Activated CD8-positive, alpha-beta memory T cell treated with anti-CD3 and anti-CD28 coated beads for 48 hours (primary cell): ENCODE data around the gene ABCB10.
"Not testable (repeated sequence)": the region's sequence is repeated elsewhere in the genome, so short reads cannot be mapped to it uniquely, and the experiment has no call there.

ENCODE experiments used
- DNase-seq, 3 experiments: peaks; one replicate each; pipeline ENCODE4 v3.0.0-alpha.2; 2020; ENCODE audit warnings: low read depth in 2 of 3, low spot score in 2 of 3

Gene ABCB10

DNA sequence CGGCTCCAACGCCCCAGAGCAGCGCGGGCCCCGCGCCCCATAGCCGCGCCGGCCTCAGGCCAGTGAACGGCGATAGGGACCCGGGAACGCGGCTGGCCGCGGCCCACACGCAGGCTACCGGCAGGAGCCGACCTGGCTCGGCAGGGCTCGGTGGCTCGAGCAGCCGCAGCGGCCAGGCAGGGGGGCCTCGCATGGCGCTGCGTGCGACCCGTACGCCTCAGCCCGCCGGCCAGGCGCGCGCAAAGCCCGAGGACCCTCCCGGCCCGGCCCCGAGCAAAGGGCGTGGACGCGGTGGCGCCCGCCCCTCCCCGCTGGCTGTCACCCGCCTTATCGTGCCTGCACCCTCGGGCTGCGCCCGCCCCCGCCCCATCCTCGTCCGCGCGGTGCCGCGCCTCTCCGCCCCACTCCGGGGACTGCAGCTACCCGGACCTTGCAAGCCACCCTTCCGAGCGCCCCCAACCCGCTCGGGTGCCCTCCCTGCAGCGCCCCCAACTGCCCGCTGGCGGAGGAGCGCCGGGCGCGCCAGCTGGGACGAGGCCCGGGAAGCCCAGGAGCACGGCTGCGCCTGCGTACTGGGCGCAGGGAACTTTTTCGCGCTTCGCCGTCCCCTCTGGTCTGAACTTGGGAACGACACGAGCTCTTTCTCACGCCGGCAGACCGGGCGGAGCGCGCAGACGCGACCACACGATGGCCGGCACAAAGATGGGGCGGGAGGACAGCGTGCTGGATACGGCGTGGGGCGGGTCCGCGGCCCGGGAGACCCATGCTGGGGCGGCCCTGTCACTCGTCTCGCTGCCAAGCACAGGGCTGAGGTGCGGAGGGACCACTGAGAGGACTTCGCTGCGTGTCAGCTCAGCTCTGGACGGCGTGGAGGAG is at the start of gene ABCB10:
Gene ABCB10 (minus strand): TSS at position 248 of the 876 bp plus-strand sequence. CDS start 55 bp downstream, at position 193.
- DNase-seq = peak; percentile 75 to 88 (median 86)

DNA sequence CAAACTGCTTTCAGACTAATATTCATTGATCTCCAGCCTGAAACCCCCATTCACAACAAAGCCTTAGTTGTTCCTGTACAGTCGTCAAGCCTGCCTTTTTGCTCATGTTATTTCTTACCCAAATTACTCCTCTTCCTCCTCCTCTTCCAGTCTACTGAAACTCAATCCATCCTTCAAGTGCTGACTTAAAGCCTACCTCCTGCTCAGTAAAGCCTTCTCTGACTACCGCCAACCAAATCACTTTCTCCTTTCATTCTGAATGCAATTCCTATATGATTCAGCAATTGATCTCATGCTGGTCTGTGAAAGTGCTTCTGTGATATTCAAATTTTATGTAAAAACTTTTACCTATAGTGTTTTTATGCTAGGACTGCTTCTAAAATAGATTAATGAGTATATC is 48.9 kb upstream of the ABCB10 start:
- no peak for DNase-seq

DNA sequence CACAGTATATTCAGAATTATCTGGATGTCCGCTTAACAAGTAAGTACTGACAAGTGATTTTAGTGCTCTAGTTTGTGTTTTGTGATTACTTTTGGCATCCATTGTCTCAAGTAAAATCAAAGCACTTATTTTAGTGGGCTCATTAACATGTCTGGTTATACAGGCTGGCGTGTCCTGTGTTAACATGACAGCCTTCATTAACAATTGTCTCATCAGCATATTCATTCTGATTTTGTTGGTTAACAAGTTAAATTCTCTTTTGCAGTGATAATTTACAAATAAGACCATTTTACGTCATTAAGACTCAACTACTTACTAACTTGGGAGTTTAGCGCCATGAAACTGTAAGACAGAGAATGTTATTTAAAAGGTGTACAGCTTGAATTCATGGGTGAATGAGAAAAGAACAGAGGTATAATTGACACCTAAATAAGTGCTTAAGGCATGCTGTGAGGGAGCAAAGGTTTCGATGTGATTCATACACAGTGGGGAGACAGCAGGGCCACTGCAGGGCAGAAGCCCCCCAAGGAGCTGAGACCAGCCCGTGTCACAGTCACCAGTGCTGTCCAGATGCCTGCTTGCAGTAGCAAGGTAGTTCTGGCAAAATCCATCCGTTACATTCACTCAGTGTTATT is 45.0 kb upstream of the ABCB10 start:
- DNase-seq = no peak

DNA sequence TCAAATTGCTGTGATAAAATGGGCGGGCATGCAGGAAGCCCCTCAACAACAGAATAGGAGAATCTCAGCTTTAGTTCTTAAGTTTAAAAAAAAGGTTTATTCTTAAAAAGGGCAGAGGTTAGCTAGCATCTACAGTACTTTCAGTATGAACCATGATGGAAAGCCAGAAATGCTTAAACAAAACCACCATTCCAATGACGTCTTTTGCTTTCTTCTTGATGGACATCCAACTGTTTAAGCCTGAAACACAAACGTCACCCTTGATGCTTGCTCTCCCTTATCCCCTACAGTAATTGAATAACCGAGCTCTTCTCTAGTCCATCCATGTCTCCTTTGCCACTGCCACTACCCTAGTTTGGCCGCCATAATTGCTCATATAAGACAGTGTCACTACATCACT is 41.7 kb upstream of the ABCB10 start:
- DNase-seq = no peak

DNA sequence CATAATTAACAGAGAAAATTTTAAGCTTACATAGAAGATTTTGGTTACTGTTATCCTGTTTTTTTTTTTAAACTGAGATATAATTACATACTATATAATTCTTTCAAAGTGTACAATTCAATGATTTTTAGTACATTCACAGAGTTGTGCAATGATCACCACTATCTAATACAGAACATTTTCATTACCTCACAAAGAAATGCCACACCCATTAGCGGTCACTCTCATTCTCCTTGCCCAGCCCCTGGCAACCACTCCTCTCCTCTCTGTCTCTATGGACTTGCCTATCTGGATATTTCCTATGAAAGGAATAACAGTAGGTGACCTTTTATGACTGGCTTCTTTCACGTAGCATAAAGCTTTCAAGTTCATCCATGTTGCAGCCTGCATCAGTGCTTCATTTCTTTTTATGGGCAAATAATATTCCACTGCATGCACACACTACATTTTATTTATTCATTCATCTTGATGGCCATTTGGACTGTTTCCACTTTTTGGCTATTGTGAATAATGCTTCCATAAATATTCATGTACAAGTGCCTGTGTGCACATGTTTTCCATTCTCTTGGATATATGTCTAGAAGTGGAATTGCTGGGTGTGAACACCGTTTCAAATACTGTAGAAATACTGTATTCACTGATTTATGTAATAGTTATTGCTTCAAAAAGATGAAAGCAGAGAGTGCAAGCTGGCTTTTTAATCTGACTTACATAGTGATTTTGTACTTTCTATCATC is 40.9 kb upstream of the ABCB10 start:
- DNase-seq = no peak

DNA sequence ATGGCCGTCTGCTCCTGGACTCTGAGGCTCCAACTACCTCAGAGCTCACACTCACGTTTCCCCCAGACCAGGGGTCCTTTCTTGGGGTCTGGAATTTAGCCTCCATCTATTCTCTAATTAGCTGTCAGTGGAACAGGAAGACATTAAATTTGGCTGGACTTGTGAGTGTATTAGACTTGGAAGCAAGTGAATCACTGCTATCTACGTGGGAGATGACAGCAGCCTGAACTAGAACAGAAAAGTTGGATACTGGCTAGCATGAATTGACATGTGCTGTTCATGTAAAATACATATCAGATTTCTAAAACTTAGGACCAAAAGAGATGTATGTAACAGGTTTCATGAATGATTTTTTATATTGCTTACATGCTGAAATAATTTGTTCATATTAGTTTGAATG is 39.4 kb upstream of the ABCB10 start:
- no peak for DNase-seq

DNA sequence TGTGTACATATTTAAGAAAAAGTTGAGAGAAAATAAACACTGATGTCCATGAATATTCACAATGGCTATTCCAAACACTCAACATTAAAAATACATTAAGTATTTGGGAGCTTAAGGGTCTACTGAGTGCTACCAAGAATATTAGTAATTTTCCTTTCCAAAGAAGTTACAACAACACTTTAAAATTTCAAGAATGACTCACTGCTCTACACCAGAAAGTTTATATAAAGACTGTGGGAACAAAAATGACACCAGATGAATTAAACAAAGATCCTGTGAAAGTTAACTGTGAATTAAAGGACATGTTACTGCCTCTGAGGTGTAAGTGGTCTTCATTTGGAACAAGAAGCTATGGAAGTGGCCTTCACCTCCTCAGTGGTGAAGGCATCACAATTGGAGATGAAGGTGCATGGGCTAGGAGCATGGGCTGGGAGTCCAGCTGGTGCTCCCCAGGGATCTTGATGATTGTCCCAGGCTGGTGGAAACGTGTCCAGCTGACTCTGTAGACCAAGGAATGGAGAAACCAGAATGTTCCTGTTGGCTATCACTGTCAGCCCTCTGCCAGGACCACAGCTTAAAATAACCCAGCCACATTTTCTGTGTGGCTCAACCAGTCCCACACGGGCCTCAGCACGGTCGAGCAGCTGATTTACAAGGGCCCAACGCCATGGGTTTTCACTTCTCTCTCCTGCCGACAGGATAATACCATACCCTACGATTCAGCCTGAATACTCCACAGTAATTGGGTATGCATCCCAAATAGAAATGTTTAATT is 38.6 kb upstream of the ABCB10 start:
- DNase-seq = no peak

DNA sequence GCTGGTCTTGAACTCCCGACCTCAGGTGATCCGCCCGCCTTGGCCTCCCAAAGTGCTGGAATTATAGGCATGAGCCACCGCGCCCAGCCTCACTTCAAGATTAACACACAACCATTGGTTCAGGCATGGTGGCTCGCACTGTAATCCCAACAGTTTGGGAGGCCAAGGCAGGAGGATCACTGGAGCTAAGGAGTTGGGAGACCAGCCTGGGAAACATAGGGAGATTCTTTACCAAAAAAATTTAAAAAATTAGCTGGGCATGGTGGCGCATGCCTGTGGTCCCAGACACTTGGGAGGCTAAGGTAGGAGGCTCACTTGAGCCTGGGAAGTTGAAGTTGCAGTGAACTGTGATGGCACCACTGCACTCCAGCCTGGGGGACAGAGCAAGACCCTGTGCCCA is 37.4 kb upstream of the ABCB10 start:
- not testable (repeated sequence) for DNase-seq

DNA sequence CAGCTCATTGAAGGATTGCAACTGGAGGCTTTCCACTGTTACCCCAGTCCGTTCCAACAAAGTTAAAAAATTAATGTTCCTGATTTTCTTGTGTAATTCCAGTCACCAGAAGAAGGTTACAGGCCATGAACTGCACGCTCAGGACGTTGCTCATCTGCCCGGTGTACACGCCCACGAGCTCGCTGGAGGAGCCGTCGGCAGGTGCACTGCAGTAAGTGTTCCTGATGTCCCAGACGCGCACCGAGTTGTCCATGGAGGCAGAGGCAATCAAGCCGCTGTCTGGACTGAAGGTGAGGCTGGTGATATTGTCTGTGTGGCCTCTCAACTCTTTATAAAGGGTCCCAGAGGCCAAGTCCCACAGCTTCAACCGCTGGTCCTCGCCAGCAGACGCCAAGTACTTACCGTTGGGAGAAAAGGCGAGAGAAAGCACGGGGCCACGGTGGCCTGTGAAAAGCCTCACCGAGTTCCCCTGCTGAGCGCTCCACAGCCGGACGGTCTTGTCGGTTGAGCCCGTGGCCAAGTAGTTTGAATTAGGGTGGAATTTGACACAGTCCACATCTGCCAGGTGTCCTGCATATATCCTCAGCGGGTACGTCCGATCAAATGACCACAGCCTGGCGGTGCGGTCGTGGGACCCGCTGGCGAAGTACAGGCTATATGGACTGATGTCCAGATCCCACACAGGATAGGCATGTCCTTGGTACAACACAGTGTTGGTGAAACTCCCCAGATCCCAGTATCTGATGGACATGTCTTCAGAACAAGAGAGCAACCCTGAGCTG is 35.9 kb upstream of the ABCB10 start:
- no peak for DNase-seq

DNA sequence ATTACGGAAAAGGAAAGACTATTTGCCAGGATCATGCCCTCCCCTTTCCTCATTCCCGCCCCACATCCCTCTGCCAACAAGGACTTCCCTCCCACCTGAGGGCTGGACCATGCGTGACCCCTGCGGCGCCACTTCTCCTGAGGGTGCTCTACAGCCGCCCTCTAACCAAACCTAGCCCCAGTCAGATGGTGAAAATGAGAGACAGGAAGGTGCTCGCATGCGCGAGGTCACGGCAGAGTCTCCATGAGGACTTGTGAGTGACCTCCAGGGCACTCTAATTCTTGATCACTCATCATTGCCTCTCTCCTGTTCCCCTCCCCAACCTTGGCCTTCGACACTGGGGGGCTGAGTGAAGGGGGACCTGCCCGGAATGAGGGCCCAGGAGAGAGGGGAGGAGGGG is 35.3 kb upstream of the ABCB10 start:
- DNase-seq = no peak

DNA sequence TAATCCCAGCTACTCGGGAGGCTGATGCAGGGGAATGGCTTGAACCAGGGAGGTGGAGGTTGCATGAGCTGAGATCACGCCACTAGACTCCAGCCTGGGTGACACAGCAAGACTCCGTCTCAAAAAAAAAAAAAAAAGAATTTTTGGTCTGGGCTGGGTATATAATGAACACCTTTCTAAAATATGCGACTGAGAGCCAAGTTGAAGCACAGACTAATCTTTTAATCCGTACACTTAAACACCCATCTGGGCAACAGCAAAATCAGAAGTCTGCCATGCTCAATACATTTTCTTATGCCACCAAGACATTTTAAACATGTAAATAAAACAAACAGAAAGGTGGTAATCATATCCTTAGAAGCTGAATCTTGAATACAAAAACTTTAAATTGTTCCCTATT is 31.6 kb upstream of the ABCB10 start:
- DNase-seq = no peak

DNA sequence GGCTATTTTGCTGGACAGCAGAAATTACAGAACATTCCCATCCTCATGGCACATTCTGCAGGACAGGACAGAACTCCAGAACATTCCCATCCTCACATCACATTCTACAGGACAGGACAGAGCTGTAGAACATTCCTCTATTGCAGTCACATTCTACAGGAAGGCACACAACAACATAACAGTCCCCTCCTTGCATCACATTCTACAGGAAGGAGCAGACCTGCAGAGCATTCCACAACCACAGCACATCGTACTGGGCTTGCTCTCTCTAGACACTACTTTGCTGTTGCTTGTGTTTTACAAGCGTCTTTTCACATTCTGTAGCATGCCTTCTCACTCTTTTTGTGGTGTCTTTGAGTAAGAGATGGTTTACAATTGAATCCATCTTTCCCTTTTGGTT is 26.8 kb upstream of the ABCB10 start:
- DNase-seq = no peak

DNA sequence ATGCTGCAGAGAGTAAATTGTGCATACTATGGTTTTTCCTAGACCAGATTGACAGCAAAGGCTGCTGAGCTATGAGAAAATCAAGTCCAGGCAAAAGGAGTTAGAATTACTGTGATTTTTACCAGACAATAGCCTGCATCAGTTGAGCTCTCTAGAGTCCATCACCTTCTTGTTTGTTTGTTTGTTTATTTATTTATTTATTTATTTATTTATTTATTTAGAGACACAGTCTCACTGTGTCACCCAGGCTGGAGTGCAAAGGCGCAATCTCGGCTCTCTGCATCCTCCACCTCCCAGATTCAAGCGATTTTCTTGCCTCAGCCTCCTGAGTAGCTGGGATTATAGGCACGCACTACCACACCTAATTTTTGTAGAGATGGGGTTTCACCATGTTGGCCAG is 24.2 kb upstream of the ABCB10 start:
- DNase-seq = no peak

DNA sequence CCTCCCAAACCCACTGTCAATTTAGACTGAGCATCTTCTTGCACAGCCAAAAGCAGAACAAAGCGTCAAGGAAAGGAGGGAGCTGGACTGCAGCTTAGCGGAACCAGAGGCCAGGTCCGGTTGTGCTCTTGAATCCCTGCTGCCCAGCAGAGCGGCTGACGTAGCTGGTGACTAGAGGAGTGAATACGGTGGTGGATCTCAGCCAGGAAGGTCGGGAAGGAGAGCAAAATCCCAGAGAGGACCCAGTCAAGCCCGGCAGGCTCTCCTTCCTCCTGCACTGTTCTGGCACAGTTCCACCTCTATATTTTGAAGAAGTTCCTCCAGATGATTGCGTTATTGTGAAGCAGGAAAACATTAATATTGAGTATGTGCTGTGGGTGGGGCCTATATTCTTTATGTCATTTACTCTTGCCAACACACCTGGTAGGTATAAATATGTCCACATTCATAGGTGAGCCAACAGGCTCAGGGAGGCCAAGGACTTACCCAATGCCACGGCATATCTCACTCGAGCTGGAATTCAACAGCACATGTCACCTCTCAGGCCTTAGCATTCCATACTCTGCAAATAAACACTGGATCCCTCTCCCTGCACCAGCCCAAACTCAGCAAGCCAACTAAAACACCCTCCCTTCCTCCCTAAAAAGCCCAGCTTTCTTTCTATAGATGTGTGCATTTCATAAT is 23.6 kb upstream of the ABCB10 start:
- DNase-seq = no peak

DNA sequence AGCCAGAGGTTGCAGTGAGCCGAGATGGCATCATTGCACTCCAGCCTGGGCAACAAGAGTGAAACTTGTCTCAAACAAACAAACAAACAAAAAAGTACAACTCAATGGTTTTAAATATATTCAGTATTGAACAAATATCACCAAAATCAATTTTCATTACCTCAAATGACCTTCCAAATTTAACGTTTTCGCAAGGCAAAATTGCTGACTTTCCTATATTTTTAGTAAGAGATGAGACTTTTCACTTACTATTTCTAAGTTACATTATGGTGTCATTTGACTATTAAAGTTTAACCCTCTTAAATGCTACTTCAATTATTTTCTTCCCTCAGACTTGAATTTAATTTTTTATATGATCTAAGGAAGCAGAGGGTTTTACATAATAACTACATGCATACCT is 23.0 kb upstream of the ABCB10 start:
- DNase-seq = no peak

DNA sequence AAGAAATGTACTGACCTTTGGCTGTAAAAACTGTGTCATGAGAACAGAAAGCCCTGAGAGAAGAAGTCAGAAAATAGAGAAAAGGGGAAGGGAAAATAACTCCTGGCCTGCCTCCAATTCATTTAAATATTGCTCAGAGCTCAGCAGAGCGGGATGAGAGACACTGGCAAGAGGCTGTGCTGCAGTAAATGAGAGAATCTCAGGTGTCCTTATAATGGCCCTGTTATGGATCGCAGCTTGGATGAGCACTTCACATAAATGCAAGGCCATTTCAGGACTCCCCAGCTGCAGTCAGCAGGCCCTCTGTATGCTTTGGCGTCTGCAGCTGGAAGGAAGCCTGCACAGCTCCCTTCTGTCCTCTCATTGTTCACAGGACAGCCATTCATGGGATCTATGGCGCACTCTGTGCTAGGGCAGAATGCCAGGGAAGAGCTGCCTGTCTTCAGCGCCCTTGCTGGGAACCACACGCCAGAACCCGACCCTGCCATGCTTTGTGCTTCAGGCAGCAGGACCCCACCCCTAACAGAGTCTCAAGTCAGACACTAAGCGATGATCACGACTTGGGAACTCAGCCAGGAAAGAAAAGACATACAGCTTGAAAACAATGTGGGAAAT is 20.7 kb upstream of the ABCB10 start:
- no peak for DNase-seq

DNA sequence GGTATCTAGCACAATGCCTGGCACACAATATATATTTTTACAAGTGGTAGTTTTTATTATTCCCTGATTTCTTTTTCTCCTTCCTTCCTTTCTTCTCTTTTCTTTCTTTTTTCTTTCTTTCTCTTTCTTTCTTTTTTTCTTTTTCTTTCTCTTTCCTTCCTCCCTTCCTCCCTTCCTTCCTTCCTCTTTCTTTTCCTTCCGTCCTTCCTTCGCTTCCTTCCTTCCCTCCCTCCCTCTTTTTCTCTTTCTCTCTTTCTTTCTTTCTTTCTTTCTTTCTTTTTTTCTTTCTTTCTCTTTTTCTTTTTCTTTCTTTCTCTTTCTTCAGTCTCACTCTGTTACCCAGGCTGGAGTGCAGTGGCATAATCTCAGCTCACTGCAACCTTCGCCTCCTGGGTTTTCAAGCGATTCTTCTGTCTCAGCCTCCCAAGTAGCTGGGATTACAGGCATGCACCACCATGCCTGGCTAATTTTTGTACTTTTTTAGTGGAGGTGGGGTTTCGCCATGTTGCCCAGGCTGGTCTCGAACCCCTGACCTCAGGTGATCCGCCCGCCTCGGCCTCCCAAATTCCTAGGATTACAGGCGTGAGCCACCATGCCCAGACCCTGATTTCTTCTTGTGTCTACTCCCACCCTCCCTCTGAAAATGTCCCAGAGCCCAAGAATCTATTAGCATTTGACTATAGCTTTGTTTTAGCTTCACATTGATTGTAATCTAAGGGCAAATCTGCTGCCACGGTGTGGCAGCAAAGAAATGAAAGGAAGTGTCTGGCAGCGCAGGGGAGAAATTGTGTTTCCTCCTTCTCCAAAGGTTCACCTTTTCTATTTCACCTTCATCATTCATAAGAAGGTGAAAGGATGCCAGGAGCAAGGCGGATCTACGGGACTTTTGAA is 19.9 kb upstream of the ABCB10 start:
- DNase-seq = no peak

DNA sequence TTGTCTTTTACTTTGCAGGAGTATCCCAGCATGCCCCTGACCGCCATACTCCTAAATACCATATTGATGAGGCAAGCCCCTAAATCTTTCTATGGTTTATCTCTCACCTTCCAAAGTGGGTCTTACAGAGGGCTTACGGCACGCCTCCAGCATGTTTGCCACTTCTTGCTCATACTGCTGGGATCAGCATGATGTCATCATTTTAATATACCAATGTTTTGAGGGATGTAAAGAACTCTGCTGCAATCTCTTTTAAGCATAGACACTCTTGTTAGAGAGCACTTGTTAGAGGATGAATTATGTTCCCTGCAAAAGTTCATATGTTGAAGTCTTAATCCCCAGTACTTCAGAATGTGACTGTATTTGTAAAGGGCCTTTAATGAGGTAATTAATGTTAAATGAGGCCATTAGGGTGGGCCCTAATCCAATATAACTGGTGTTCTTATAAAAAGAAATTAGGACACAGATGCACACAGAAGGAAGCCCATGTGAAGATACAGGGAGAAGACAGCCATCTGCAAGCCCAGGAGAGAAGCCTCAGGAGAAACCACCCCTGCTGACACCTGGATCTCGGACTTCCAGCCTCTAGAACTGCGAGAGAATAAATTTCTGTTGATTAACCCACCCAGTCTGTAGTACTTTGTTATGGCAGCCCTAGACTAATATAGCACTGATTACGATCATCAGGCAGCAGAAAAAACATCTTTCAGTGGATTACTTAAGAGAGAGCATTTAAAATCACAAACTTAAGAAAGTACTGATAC is 16.4 kb upstream of the ABCB10 start:
- DNase-seq = no peak
